ENCODE results near the gene CCDC85C. TPM values are rescaled to one million over a fixed set of nuclear protein-coding genes. Genes with fewer than 3 reads are reported as not detected.

The CCDC85C gene
- total RNA-seq, 2 experiments from 2014 or later: 6.4 to 15.0 TPM

GRCh38 chr14:99454246-99454645, 149.8 kb downstream of the CCDC85C start:
- ChIA-PET CTCF (ENCODE audit: unreplicated experiment) (no interaction called here), POLR2A (no interaction called here)
- H3K4me1 ChIP-seq (ENCODE audit: insufficient read depth, low read length, poor library complexity, severe bottlenecking): no peaks in the 10 kb centered on the region
- no peak overlapping the region for H3K27ac ChIP-seq (ENCODE audit: low read depth, low read length, poor library complexity, severe bottlenecking)
- H3K4me3 ChIP-seq (ENCODE audit: low read depth, low read length, poor library complexity, severe bottlenecking): no peak overlapping the region
- intact Hi-C loops (cut with micrococcal nuclease; ENCODE audit: unreplicated experiment): no loop called here
- BruUV-seq (replicated peaks): no TSS peak
- H2AFZ ChIP-seq (ENCODE audit: low read length): no peak overlapping the region
- no peak for TF ChIP-seq CTCF (conservative IDR thresholded peaks at IDR 0.05; ENCODE audit: low read length)
- no peak for TF ChIP-seq EZH2phosphoT487 (IDR thresholded peaks at IDR 0.05; ENCODE audit: borderline replicate concordance, low read depth, low read length)
- no peaks in the 10 kb centered on the region for H3K9me2 ChIP-seq (ENCODE audit: insufficient read depth, low read length)
- peaks cover 85% of the 10 kb centered on the region for H3K36me3 ChIP-seq (ENCODE audit: insufficient read depth, low read length)
- H4K20me1 ChIP-seq (ENCODE audit: insufficient read depth, low read length): no peaks in the 10 kb centered on the region
- no peaks in the 10 kb centered on the region for H3K9me3 ChIP-seq (ENCODE audit: low read length)
- no peak for DNase-seq (ENCODE audit: low spot score)
- no peaks in the 10 kb centered on the region for H3K79me2 ChIP-seq (ENCODE audit: insufficient read depth, low read depth, low read length)
- H3K4me2 ChIP-seq (ENCODE audit: low read length): no peak overlapping the region

DNA sequence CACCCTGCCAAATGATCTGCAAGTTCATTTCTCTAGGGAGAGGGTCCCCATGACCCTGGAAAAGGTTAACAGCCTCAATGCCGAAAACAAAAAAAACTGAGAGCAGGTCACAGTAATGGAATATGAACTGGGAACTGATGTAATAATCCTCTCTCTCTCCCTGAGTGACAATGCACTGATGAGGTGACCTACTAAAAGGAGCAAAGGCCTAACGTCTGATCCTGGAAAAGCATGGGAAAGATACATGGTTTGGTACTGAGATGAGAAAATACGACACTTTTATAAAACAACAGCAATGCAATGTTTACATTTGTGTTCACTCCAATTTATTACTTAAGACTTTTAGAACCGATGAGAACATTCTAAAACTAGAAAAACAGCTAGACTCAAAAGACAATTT, 151.0 kb downstream of the CCDC85C start:
- no peaks in the 10 kb centered on the region for H3K9me2 ChIP-seq (ENCODE audit: insufficient read depth, low read length)
- H3K36me3 ChIP-seq (ENCODE audit: insufficient read depth, low read length): peaks cover 86% of the 10 kb centered on the region
- CTCF ChIA-PET (ENCODE audit: unreplicated experiment): no interaction called here

More for the DNA sequence above, 151.0 kb downstream of the CCDC85C start:
- H3K4me1 ChIP-seq (ENCODE audit: insufficient read depth, low read length, poor library complexity, severe bottlenecking): no peaks in the 10 kb centered on the region
- H4K20me1 ChIP-seq (ENCODE audit: insufficient read depth, low read length): no peaks in the 10 kb centered on the region
- no peaks in the 10 kb centered on the region for H3K9me3 ChIP-seq (ENCODE audit: low read length)
- no peak overlapping the region for H3K27ac ChIP-seq (ENCODE audit: low read depth, low read length, poor library complexity, severe bottlenecking)
- no peak overlapping the region for H3K4me2 ChIP-seq (ENCODE audit: low read length)
- no peak overlapping the region for H3K4me3 ChIP-seq (ENCODE audit: low read depth, low read length, poor library complexity, severe bottlenecking)
- POLR2A ChIA-PET: interaction anchor here (1.4 kb wide), 1 partner anchor 16 kb away, joined by 3 read pairs; no protein-coding TSS in a partner anchor
- no peak for DNase-seq (ENCODE audit: low spot score)
- no peak overlapping the region for H2AFZ ChIP-seq (ENCODE audit: low read length)
- intact Hi-C loops (cut with micrococcal nuclease; ENCODE audit: unreplicated experiment): no loop called here
- no TSS peak for BruUV-seq (replicated peaks)
- H3K79me2 ChIP-seq (ENCODE audit: insufficient read depth, low read depth, low read length): no peaks in the 10 kb centered on the region
- TF ChIP-seq EZH2phosphoT487 (IDR thresholded peaks at IDR 0.05; ENCODE audit: borderline replicate concordance, low read depth, low read length) (no peak), CTCF (conservative IDR thresholded peaks at IDR 0.05; ENCODE audit: low read length) (no peak)

Data from OCI-LY7 (cell line).